ENCODE results near the gene SPTB.

DNA sequence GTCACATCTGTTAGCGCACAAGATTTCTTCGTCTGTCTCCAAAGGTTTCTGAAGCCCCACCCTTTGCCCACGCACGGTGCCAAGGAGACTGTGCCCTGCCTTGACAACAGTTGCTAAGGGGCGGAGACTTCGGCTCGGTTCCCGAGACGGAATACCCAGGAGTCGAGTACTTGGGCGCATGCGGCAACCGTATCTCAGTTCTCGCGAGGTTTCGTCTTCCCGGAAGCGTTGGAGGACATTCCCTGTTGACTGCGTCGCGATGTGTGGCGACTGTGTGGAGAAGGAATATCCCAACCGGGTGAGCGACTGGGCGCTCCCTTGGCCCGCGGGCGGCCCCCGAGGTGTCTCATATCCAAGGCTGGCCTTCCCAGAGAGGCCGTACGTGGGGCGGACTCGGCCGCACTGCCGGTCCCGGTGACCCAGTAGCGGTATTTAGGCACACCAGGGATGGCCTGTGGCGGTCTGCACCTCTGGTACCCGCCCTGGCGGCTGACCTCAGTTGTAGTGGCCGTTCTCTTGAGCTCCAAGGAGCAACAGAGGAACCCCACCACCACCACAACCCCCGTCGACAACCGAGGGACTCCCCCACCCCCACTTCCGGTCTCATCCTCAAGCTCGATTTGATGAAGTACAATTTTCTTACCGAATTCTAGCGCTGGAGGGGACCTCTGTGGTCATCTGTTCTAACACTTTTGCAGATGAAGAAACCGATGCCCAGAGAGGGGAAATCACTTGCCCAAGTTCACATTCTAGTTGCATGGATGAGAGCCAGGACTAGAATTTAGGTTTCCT, 34.7 kb upstream of the SPTB start, which contains the start of gene CHURC1:
- TF ChIP-seq, protein P1, sequence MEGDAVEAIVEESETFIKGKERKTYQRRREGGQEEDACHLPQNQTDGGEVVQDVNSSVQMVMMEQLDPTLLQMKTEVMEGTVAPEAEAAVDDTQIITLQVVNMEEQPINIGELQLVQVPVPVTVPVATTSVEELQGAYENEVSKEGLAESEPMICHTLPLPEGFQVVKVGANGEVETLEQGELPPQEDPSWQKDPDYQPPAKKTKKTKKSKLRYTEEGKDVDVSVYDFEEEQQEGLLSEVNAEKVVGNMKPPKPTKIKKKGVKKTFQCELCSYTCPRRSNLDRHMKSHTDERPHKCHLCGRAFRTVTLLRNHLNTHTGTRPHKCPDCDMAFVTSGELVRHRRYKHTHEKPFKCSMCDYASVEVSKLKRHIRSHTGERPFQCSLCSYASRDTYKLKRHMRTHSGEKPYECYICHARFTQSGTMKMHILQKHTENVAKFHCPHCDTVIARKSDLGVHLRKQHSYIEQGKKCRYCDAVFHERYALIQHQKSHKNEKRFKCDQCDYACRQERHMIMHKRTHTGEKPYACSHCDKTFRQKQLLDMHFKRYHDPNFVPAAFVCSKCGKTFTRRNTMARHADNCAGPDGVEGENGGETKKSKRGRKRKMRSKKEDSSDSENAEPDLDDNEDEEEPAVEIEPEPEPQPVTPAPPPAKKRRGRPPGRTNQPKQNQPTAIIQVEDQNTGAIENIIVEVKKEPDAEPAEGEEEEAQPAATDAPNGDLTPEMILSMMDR (IDR thresholded peaks at IDR 0.05; ENCODE audit: insufficient read depth, low read length, poor library complexity, severe bottlenecking): no peak
- TF ChIP-seq EZH2phosphoT487 (conservative IDR thresholded peaks at IDR 0.05; ENCODE audit: low read length): no peak

Measured in SU-DHL-6 (cell line).